HepG2 (cell line): ENCODE measurements around the gene MRPL38. TPM values are rescaled to one million over a fixed set of nuclear protein-coding genes. Genes with fewer than 3 reads are reported as not detected.

ENCODE experiments used
- BCLAF1 ChIP-seq: fragments of 450-650 bp; IDR thresholded peaks from 2 replicates; pipeline ENCODE4 v1.6.1; 2017; ENCODE audit warnings: mild to moderate bottlenecking
- CENPX ChIP-seq: sonication (generic); formaldehyde crosslinking; IDR thresholded peaks from 2 replicates; pipeline ENCODE4 v1.9.0; 2021; ENCODE audit warnings: mild to moderate bottlenecking, missing genetic modification reagents, moderate library complexity
- ERF ChIP-seq: IDR thresholded peaks from 2 replicates; pipeline ENCODE4 v1.6.1; 2018; ENCODE audit warnings: missing biosample characterization, missing genetic modification reagents
- FOXA1 ChIP-seq, 2 experiments: fragments of 450-650 bp in 1 of 2; sonication (generic) in 1 of 2; formaldehyde crosslinking in 1 of 2; IDR thresholded peaks; 2 replicates each; pipeline versions ENCODE4 v1.4.0 to v1.6.1; 2016 to 2020; ENCODE audit warnings: missing genetic modification reagents in 1 of 2
- HMG20A ChIP-seq: IDR thresholded peaks from 2 replicates; pipeline ENCODE4 v1.6.1; 2016; ENCODE audit warnings: borderline replicate concordance
- KAT8 ChIP-seq: IDR thresholded peaks from 2 replicates; pipeline ENCODE4 v1.6.1; 2016; ENCODE audit warnings: missing genetic modification reagents, missing compliant biosample characterization
- PATZ1 ChIP-seq: sonication (generic); formaldehyde crosslinking; IDR thresholded peaks from 2 replicates; pipeline ENCODE4 v1.4.0; 2020; ENCODE audit warnings: missing genetic modification reagents
- SP140L ChIP-seq: sonication (generic); formaldehyde crosslinking; IDR thresholded peaks from 2 replicates; pipeline ENCODE4 v1.4.0; 2020; ENCODE audit warnings: missing genetic modification reagents, borderline replicate concordance
- TCF7 ChIP-seq: sonication (generic); IDR thresholded peaks from 2 replicates; pipeline ENCODE4 v1.6.1; 2016; ENCODE audit warnings: antibody characterized with exemption, low read depth
- ZNF253 ChIP-seq: sonication (generic); formaldehyde crosslinking; IDR thresholded peaks from 2 replicates; pipeline ENCODE4 v1.8.0; 2022; ENCODE audit warnings: mild to moderate bottlenecking, missing genetic modification reagents, borderline replicate concordance
- ZNF616 ChIP-seq: sonication (generic); formaldehyde crosslinking; IDR thresholded peaks from 2 replicates; pipeline ENCODE4 v1.5.0; 2020; ENCODE audit warnings: low read depth, mild to moderate bottlenecking, missing genetic modification reagents
- ZZZ3 ChIP-seq: sonication (generic); formaldehyde crosslinking; IDR thresholded peaks from 2 replicates; pipeline ENCODE4 v1.4.0; 2020; ENCODE audit warnings: missing genetic modification reagents, mild to moderate bottlenecking, borderline replicate concordance
- polyA plus RNA-seq, 8 experiments: library from polyadenylated mRNA; depleted of rRNA in 3 of 8; stranded (reverse) in 7 of 8; unstranded in 1 of 8; fragments of >200 nt; fragmentation: Illumina TruSeq in 4 of 8; extraction: Trizol in 4 of 8; gene quantifications; 2 replicates each; pipeline versions ENCODE4 v1.2.1 to v1.2.3, GENCODE V29; 2011 to 2016; ENCODE audit warnings: low read depth in 4 of 8, missing spikeins in 1 of 8, mixed read lengths in 1 of 8; ENCODE audit not compliant: insufficient read depth in 1 of 8
- total RNA-seq, 5 experiments: library from RNA; depleted of rRNA; stranded (reverse); fragments of >200 nt; fragmentation: Illumina TruSeq; extraction: Trizol; gene quantifications; 2 replicates each; pipeline ENCODE4 v1.2.3, GENCODE V29; 2016; ENCODE audit warnings: low read depth in 1 of 5

The MRPL38 gene
- total and polyA plus RNA-seq, 2 of the 13 experiments (the other 11 are each of a cell fraction or from before 2014, with no cell fraction given): 83.7 to 125 TPM

- 0 out of 2 replicates have a peak, but pooled peaks have one; percentile 30 for TF ChIP-seq PATZ1 (CRISPR knock-in tag)
- no peak for TF ChIP-seq ZNF616
- no peak for TF ChIP-seq BCLAF1
- no peak for TF ChIP-seq KAT8 (CRISPR knock-in tag)
- no peak for TF ChIP-seq ZZZ3
- TF ChIP-seq HMG20A: no peak
- TF ChIP-seq ERF (CRISPR knock-in tag): no peak
- TF ChIP-seq SP140L (CRISPR knock-in tag): no peak
- TF ChIP-seq CENPX: no peak
- TF ChIP-seq FOXA1 (IDR thresholded peaks at IDR 0.05): no peak
- no peak for TF ChIP-seq FOXA1 (CRISPR knock-in tag; IDR thresholded peaks at IDR 0.05)
- TF ChIP-seq ZNF253 (CRISPR knock-in tag): no peak
- no peak for TF ChIP-seq TCF7
Measured at GRCh38 chr17:75864448-75864871, 40.2 kb downstream of the MRPL38 start (continued).
